Caco-2 (cell line): Measurements from ENCODE around the gene MAPK6. TPM values are rescaled to one million over a fixed set of nuclear protein-coding genes. Genes with fewer than 3 reads are reported as not detected.

Experiments used
- BruUV-seq: library from RNA; stranded (reverse); fragments of 400-500 nt; replicated peaks from 2 replicates; lab custom pipeline; 2021; lab: Mats Ljungman, UMichigan
- CTCF ChIA-PET: fragments of 300-600 bp; sonication (Branson Sonifier 250); formaldehyde crosslinking; loops from one replicate; lab custom pipeline; 2022; ENCODE audit warnings: antibody characterized with exemption; lab: Charles Lee
- POLR2A ChIA-PET: fragments of 300-600 bp; sonication (Branson Sonifier 250); formaldehyde crosslinking; loops from one replicate; lab custom pipeline; 2022; ENCODE audit warnings: antibody characterized with exemption; lab: Charles Lee
- DNase-seq, 2 experiments: peaks; one replicate each; pipeline versions ENCODE4 v3.0.0 to v3.0.0-alpha.2; 2020 to 2022
- H3K27me3 ChIP-seq: replicated peaks from 2 replicates; pipeline ENCODE4 v1.6.0; 2011; ENCODE audit warnings: low read length; ENCODE audit not compliant: control insufficient read depth, insufficient read depth
- H3K36me3 ChIP-seq: 2 replicates; pipeline ENCODE4 v1.5.1; 2011; ENCODE audit warnings: low read length; ENCODE audit not compliant: control insufficient read depth, insufficient read depth
- H3K4me1 ChIP-seq: fragments of 250-450 bp; sonication (Bioruptor Pico); 2 replicates; pipeline ENCODE4 v1.5.1; 2020; ENCODE audit warnings: mild to moderate bottlenecking
- H3K4me3 ChIP-seq: 2 replicates; pipeline ENCODE4 v1.5.1; 2011; ENCODE audit warnings: low read depth, mild to moderate bottlenecking, control low read depth, low read length
- H3K9me3 ChIP-seq: fragments of 250-450 bp; sonication (Bioruptor Pico); 2 replicates; pipeline ENCODE4 v1.5.1; 2020; ENCODE audit warnings: mild to moderate bottlenecking, moderate library complexity
- H3K27ac Mint-ChIP-seq: one replicate; pipeline ENCODE4 v1.8.0; 2022; ENCODE audit warnings: mixed read lengths; ENCODE audit not compliant: unreplicated experiment
- H3K27me3 Mint-ChIP-seq: one replicate; pipeline ENCODE4 v1.8.0; 2022; ENCODE audit warnings: mixed read lengths; ENCODE audit not compliant: insufficient read depth, unreplicated experiment
- H3K36me3 Mint-ChIP-seq: one replicate; pipeline ENCODE4 v1.8.0; 2022; ENCODE audit warnings: mild to moderate bottlenecking, mixed read lengths; ENCODE audit not compliant: insufficient read depth, unreplicated experiment
- H3K4me1 Mint-ChIP-seq: one replicate; pipeline ENCODE4 v1.8.0; 2022; ENCODE audit warnings: low read depth, mixed read lengths; ENCODE audit not compliant: unreplicated experiment
- H3K4me3 Mint-ChIP-seq: one replicate; pipeline ENCODE4 v1.8.0; 2022; ENCODE audit warnings: mild to moderate bottlenecking, moderate library complexity, mixed read lengths; ENCODE audit not compliant: unreplicated experiment
- H3K9me3 Mint-ChIP-seq: one replicate; pipeline ENCODE4 v1.8.0; 2022; ENCODE audit warnings: mixed read lengths; ENCODE audit not compliant: unreplicated experiment
- CTCF ChIP-seq, 2 experiments: fragments of 200-600 bp in 1 of 2; IDR thresholded peaks; 1 replicate in 1 of 2; 2 replicates in 1 of 2; pipeline versions ENCODE4 v1.5.1 to v1.8.0; 2011 to 2022; ENCODE audit warnings: antibody characterized with exemption in 1 of 2, control low read depth in 1 of 2, inconsistent platforms in 1 of 2, low read depth in 1 of 2, low read length in 1 of 2, mild to moderate bottlenecking in 1 of 2, moderate library complexity in 1 of 2; ENCODE audit not compliant: insufficient read depth in 1 of 2, severe bottlenecking in 1 of 2, unreplicated experiment in 1 of 2
- intact Hi-C: fragments of 100-400 bp; cut with micrococcal nuclease; formaldehyde crosslinking; loops from one replicate; pipeline ENCODE4 v1.10.0; 2022; ENCODE audit not compliant: unreplicated experiment
- total RNA-seq: library from RNA; stranded (reverse); gene quantifications from 2 replicates; pipeline ENCODE4 v1.2.3, GENCODE V29; 2022

MAPK6 gene
- total RNA-seq, 1 experiment from 2014 or later, result 69.8 TPM

DNA sequence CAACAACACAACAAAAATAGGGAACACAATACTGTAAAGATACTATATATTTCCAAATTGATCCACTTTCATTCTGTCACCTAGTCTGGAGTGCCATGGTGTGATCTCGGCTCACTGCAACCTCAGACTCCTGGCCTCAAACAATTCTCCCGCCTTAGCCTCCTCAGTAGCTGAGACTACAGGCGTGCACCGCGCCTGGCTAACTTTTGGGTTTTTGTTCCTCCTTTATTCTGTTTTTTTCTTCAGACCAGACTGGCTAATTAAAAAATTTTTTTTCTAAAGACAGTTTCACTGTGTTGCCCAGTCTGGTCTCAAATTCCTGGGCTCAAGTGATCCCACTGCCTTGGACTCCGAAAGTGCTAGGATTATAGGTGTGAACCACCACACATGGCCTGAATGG, 88.2 kb downstream of the MAPK6 start:
- intact Hi-C loops, result no loop called here
- no peak overlapping the region for H3K27ac Mint-ChIP-seq
- Histone ChIP-seq H3K9me3 (no peaks in the 10 kb centered on the region), H3K4me1 (peaks cover 8% of the 10 kb centered on the region; the same call in 1 of the 2 replicates), H3K36me3 (no peaks in the 10 kb centered on the region), H3K27me3 (no peaks in the 10 kb centered on the region), H3K4me3 (no peak overlapping the region)
- H3K4me3 Mint-ChIP-seq, result no peak overlapping the region
- no peaks in the 10 kb centered on the region for H3K9me3 Mint-ChIP-seq
- POLR2A ChIA-PET, result interaction anchor here (0.5 kb wide), 1 partner anchor 31 kb away, joined by 13 read pairs; no protein-coding TSS in a partner anchor
- no TSS peak for BruUV-seq
- H3K4me1 Mint-ChIP-seq, result no peaks in the 10 kb centered on the region
- H3K27me3 Mint-ChIP-seq, result no peaks in the 10 kb centered on the region
- no peak for TF ChIP-seq CTCF (IDR thresholded peaks at IDR 0.05; ENCODE audit: insufficient read depth in 1 of 2, low read depth in 1 of 2, low read length in 1 of 2, severe bottlenecking in 1 of 2, unreplicated experiment in 1 of 2)
- CTCF ChIA-PET, result no interaction called here
- no peak for DNase-seq
- H3K36me3 Mint-ChIP-seq, result peaks cover 2% of the 10 kb centered on the region

DNA sequence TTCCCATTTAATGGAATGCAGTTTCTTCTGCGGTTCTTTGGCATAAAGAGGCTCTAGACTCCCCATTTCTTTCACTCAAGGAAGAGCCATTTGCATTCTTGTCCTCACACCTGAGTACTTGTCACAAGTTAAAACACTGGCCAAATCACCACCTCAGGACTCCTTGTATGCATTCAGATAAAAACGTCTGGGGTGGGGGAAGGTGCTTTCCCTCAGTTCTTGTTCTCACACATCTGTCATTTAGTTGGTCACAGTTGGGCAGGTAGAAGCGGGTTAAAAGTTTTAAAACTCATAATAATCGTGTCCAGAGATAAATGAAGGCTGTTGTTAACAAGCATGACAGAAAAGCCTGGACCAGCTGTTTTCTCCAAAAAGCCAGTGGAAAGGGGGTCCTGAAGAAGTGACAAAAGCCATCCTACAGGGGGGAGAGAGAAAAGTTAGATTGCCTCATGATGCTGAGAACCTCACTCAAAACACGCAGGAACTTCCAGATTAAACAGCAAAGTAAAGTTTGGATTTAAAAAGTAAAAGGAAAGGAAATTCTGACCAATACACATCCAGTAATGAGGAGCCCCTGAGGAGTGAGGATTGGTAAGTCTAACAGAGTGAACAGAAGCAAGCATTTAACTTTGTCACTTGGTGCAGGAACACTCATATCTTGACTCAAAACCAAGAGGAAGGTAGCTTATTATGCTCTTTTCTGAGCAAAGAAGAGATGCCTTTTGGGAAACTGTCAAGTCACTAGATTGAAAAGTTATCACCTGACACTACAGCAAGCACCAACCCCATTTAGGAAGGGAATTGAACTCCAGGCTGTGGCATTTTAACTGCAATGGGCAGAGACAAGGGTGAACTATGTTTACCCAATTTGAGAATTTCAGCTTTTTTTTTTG, 90.8 kb downstream of the MAPK6 start:
- H3K4me3 ChIP-seq, result no peak overlapping the region
- H3K27me3 Mint-ChIP-seq, result no peaks in the 10 kb centered on the region
- no peaks in the 10 kb centered on the region for H3K36me3 Mint-ChIP-seq
- no peaks in the 10 kb centered on the region for H3K4me1 Mint-ChIP-seq
- TF ChIP-seq CTCF (IDR thresholded peaks at IDR 0.05; ENCODE audit: insufficient read depth in 1 of 2, low read depth in 1 of 2, low read length in 1 of 2, severe bottlenecking in 1 of 2, unreplicated experiment in 1 of 2), result no peak
- no peaks in the 10 kb centered on the region for H3K9me3 ChIP-seq
- CTCF ChIA-PET, result no interaction called here
- no TSS peak for BruUV-seq
- H3K9me3 Mint-ChIP-seq, result no peaks in the 10 kb centered on the region
- POLR2A ChIA-PET, result no interaction called here
- no peaks in the 10 kb centered on the region for H3K27me3 ChIP-seq
- no peak overlapping the region for H3K27ac Mint-ChIP-seq
- intact Hi-C loops, result loop anchor here (5.0 kb wide), 1 partner anchor 33 kb away; no protein-coding TSS in a partner anchor
- H3K4me1 ChIP-seq, result peaks cover 9% of the 10 kb centered on the region; the same call in 1 of the 2 replicates
- DNase-seq, result no peak
- no peak overlapping the region for H3K4me3 Mint-ChIP-seq
- no peaks in the 10 kb centered on the region for H3K36me3 ChIP-seq

- intact Hi-C loops, result loop anchor here (5.0 kb wide), 1 partner anchor 34 kb away; no protein-coding TSS in a partner anchor
- no peak for TF ChIP-seq CTCF (IDR thresholded peaks at IDR 0.05; ENCODE audit: insufficient read depth in 1 of 2, low read depth in 1 of 2, low read length in 1 of 2, severe bottlenecking in 1 of 2, unreplicated experiment in 1 of 2)
- POLR2A ChIA-PET, result interaction anchor here (0.6 to 1.3 kb wide), 4 partner anchors 40 to 619 kb away, joined by 3 to 5 read pairs (median 4); no protein-coding TSS in a partner anchor
- Histone ChIP-seq H3K9me3 (no peaks in the 10 kb centered on the region), H3K4me3 (peak overlapping the region; percentile 65), H3K27me3 (no peaks in the 10 kb centered on the region), H3K36me3 (no peaks in the 10 kb centered on the region), H3K4me1 (peaks cover 19% of the 10 kb centered on the region)
- no peaks in the 10 kb centered on the region for H3K27me3 Mint-ChIP-seq
- peak overlapping the region; percentile 75 for H3K4me3 Mint-ChIP-seq
- H3K4me1 Mint-ChIP-seq, result peaks cover 11% of the 10 kb centered on the region
- H3K27ac Mint-ChIP-seq, result no peak overlapping the region
- CTCF ChIA-PET, result interaction anchor here (0.6 to 0.7 kb wide), 4 partner anchors 15 to 145 kb away, joined by 4 to 7 read pairs (median 4); no protein-coding TSS in a partner anchor
- no TSS peak for BruUV-seq
- no peak for DNase-seq
- H3K9me3 Mint-ChIP-seq, result no peaks in the 10 kb centered on the region
- H3K36me3 Mint-ChIP-seq, result no peaks in the 10 kb centered on the region
Observed at GRCh38 chr15:52111517-52112202, 92.6 kb downstream of the MAPK6 start.
